CD4-positive, CD25-positive, alpha-beta regulatory T cell (primary cell): ENCODE results near the gene COA4. TPM values are rescaled to one million over a fixed set of nuclear protein-coding genes. Genes with fewer than 3 reads are reported as not detected.

Experiments
- ATAC-seq, 2 donors: fragments of 150-1000 bp; cut with Tn5 transposase; one replicate each; pipeline ENCODE4 v1.10.0; 2021; ENCODE audit warnings: low read depth in 2 of 2, moderate number of reproducible peaks in 2 of 2, moderate library complexity in 1 of 2
- DNase-seq, 3 donors: peaks; one replicate each; pipeline versions ENCODE4 v3.0.0 to v3.0.0-alpha.2; 2012 to 2022; ENCODE audit warnings: mixed read lengths in 1 of 3
- H3K27ac ChIP-seq: one replicate; pipeline ENCODE4 v1.7.0; 2013; ENCODE audit warnings: mild to moderate bottlenecking, low read length; ENCODE audit not compliant: insufficient read depth, poor library complexity, severe bottlenecking
- H3K27me3 ChIP-seq: one replicate; pipeline ENCODE4 v1.7.0; 2013; ENCODE audit warnings: low read length; ENCODE audit not compliant: control insufficient read depth, insufficient read depth
- H3K36me3 ChIP-seq: one replicate; pipeline ENCODE4 v1.7.0; 2013; ENCODE audit warnings: mild to moderate bottlenecking, low read length, moderate library complexity; ENCODE audit not compliant: control insufficient read depth, insufficient read depth
- H3K4me1 ChIP-seq: 2 replicates; pipeline ENCODE4 v1.7.0; 2013; ENCODE audit warnings: mild to moderate bottlenecking, low read length; ENCODE audit not compliant: insufficient read depth, control insufficient read depth, poor library complexity, severe bottlenecking
- H3K4me3 ChIP-seq: one replicate; pipeline ENCODE4 v1.7.0; 2013; ENCODE audit warnings: low read depth, mild to moderate bottlenecking, low read length, moderate library complexity
- H3K9me3 ChIP-seq, 2 experiments: 1 replicate in 1 of 2; 2 replicates in 1 of 2; pipeline ENCODE4 v1.7.0; 2013; ENCODE audit warnings: low read length in 2 of 2, mild to moderate bottlenecking in 1 of 2, moderate library complexity in 1 of 2; ENCODE audit not compliant: control insufficient read depth in 2 of 2
- H3K27ac Mint-ChIP-seq, 3 donors: one replicate each; pipeline ENCODE4 v1.8.0; 2020 to 2022; ENCODE audit warnings: mild to moderate bottlenecking in 3 of 3, mixed read lengths in 3 of 3, moderate library complexity in 2 of 3
- H3K27me3 Mint-ChIP-seq: one replicate; pipeline ENCODE4 v1.8.0; 2022; ENCODE audit warnings: mild to moderate bottlenecking, mixed read lengths
- H3K36me3 Mint-ChIP-seq: one replicate; pipeline ENCODE4 v1.8.0; 2020; ENCODE audit warnings: mixed read lengths
- H3K4me1 Mint-ChIP-seq, 4 donors: one replicate each; pipeline ENCODE4 v1.8.0; 2020 to 2022; ENCODE audit warnings: mixed read lengths in 4 of 4, mild to moderate bottlenecking in 1 of 4
- H3K4me3 Mint-ChIP-seq, 4 donors: one replicate each; pipeline ENCODE4 v1.8.0; 2020 to 2022; ENCODE audit warnings: mild to moderate bottlenecking in 4 of 4, mixed read lengths in 4 of 4, moderate library complexity in 3 of 4
- H3K9me3 Mint-ChIP-seq, 7 donors: one replicate each; pipeline ENCODE4 v1.8.0; 2020 to 2022; ENCODE audit warnings: mixed read lengths in 7 of 7, mild to moderate bottlenecking in 3 of 7, moderate library complexity in 2 of 7
- polyA plus RNA-seq, 4 donors: library from polyadenylated mRNA; unstranded; fragments of 300-500 nt; fragmentation: Illumina TruSeq; gene quantifications; one replicate each; pipeline ENCODE4 v1.2.3, GENCODE V29; 2021
- total RNA-seq: library from RNA; stranded (reverse); gene quantifications from one replicate; pipeline ENCODE4 v1.2.3, GENCODE V29; 2022

COA4 gene
- total and polyA plus RNA-seq, 5 donors from 2014 or later = 30.5 to 79.7 (median 65.0) TPM

DNA sequence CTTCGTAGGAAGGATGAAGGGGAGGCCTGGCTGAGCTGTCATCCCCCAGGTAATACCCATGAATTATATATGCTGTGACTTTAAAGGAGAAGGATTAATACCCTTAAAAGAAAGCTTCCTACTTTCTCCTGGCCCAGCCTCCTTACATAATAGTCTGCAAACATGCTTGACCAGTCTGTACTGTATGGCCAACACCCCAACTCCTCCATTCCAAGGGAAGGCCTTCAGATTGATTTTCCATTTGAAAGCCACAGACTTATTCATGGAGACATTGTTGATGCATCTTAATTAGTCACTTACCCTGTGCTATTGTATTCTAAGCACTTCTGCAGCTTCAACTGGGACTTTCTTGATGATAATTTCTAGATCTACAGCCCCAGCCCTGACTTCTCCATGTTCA lies 2.1 kb upstream of the COA4 start:
- Mint-ChIP-seq H3K27ac (no peak overlapping the region), H3K36me3 (peaks cover 7% of the 10 kb centered on the region), H3K27me3 (no peaks in the 10 kb centered on the region), H3K9me3 (no peaks in the 10 kb centered on the region), H3K4me1 (peaks cover 17 to 49% (median 33%) of the 10 kb centered on the region in 4 donors), H3K4me3 (peak overlapping the region in 3 of 4 donors; percentile 9 to 95 (median 58))
- no peak for ATAC-seq
- no peak for DNase-seq
- Histone ChIP-seq H3K9me3 (no peaks in the 10 kb centered on the region), H3K4me1 (peaks cover 29% of the 10 kb centered on the region), H3K27me3 (no peaks in the 10 kb centered on the region), H3K27ac (no peak overlapping the region), H3K36me3 (peaks cover 7% of the 10 kb centered on the region), H3K4me3 (no peak overlapping the region)

DNA sequence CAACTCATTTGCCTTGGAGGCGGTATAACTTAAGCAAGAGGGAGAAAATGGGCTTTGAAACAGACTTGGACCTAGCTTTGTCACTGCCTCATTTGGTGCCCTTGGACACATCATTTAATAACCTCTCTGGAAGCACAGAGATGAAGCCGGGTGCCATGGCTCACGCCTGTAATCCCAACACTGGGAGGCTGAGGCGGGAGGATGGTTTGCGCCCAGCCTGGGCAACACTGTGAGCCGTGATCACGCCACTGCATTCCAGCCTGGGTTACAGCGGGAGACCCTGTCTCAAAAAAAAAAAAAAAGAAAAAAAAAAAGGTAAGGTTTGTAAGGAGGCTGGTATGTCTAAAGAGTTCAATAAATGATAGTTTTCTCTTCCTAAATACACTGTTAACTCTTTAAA lies 806 bp downstream of the COA4 start:
- Histone ChIP-seq H3K4me1 (peaks cover 29% of the 10 kb centered on the region), H3K27ac (peak overlapping the region; percentile 87), H3K9me3 (no peaks in the 10 kb centered on the region), H3K36me3 (peaks cover 30% of the 10 kb centered on the region), H3K27me3 (no peaks in the 10 kb centered on the region), H3K4me3 (peak overlapping the region; percentile 94)
- peak overlapping the region; percentile 99 to 100 (median 99) for H3K27ac Mint-ChIP-seq
- peak overlapping the region; percentile 95 to 100 (median 98) for H3K4me3 Mint-ChIP-seq
- DNase-seq (no peak), ATAC-seq (no peak)
- no peaks in the 10 kb centered on the region for H3K9me3 Mint-ChIP-seq
- H3K4me1 Mint-ChIP-seq = peaks cover 17 to 51% (median 40%) of the 10 kb centered on the region in 4 donors
- peaks cover 8% of the 10 kb centered on the region for H3K36me3 Mint-ChIP-seq
- no peaks in the 10 kb centered on the region for H3K27me3 Mint-ChIP-seq

DNA sequence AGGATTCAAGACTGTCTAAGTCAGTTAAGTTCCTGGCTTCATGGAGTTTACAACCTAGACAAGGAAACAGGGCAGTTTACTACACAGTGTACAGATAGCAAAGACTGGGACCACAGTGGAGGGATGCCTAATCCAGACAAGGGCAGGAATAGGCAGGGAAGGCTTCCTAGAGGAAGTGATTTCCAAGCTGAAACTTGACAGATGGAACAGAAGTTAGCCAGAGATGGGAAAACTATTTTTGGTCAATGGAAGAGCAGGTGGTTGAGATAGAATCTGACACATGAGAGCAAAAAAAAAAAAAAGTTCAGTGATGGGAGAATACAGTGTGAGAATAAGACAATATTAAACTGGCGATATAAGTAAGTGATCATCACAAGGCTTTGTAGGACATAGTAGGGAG lies 1.3 kb downstream of the COA4 start:
- peaks cover 8% of the 10 kb centered on the region for H3K36me3 Mint-ChIP-seq

DNA sequence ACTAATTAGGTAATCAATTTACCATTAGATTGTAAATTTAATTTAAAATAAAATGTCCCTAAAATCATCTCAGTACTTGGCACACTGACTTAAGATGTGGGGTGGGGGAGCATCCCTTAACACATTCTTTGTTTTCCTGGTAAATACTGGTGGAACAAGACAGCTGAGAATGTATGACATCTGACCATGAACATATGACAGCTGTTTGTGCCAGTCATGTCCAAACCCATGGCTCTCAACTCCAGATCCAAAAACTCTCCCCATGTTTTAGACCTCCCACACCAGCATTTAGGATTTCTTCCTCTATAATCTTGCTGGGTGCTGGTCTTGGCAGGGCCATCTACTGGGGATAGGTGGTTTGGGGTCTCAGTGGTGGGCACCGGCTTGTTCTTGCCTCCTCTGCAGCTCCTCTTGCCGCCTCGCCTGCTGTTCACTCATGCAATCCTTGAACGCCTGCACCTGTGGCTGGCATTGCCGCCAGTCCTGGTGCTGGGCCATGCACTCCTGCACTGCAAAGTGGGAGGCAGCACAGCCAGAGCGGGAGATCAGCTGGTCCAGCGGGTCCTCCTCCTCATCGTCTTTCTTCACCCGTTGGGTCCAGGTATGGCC lies 3.8 kb downstream of the COA4 start:
- no peaks in the 10 kb centered on the region for H3K9me3 Mint-ChIP-seq
- peaks cover 8% of the 10 kb centered on the region for H3K36me3 Mint-ChIP-seq

More for the DNA sequence above, 1.3 kb downstream of the COA4 start:
- peaks cover 17 to 51% (median 40%) of the 10 kb centered on the region in 4 donors for H3K4me1 Mint-ChIP-seq
- no peak for ATAC-seq
- H3K27me3 Mint-ChIP-seq = no peaks in the 10 kb centered on the region
- DNase-seq = no peak
- Histone ChIP-seq H3K27me3 (no peaks in the 10 kb centered on the region), H3K4me1 (peaks cover 29% of the 10 kb centered on the region), H3K27ac (no peak overlapping the region), H3K36me3 (peaks cover 31% of the 10 kb centered on the region), H3K9me3 (no peaks in the 10 kb centered on the region), H3K4me3 (peak overlapping the region; percentile 94)
- peak overlapping the region; percentile 99 to 100 (median 99) for H3K27ac Mint-ChIP-seq
- peak overlapping the region; percentile 95 to 100 (median 98) for H3K4me3 Mint-ChIP-seq
- H3K9me3 Mint-ChIP-seq = no peaks in the 10 kb centered on the region

DNA sequence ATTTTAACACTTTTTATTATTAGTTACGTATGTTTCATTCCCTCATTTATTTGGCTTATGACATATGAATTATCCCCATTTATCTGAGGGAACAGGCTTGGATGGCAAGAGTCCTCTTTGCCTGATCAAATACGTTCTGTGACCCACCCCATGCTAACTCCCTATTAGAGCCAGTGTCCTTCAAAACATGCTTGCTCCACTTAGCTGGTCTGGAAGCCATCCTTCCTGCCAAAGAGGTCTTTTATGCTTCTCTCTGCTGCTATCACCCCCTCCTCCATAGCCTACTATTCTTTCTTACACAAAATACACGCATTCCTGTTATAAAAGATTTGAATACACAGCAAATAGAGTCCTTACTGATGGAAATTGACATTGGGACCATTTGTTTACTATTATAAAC lies 6.4 kb downstream of the COA4 start:
- peaks cover 36% of the 10 kb centered on the region for H3K36me3 ChIP-seq
- Mint-ChIP-seq H3K4me3 (no peak overlapping the region), H3K27me3 (no peaks in the 10 kb centered on the region), H3K9me3 (peaks cover 0 to 1% (median 0%) of the 10 kb centered on the region in 7 donors), H3K27ac (peak overlapping the region in 1 of 3 donors; percentile 35), H3K36me3 (peaks cover 10% of the 10 kb centered on the region), H3K4me1 (peaks cover 3 to 19% (median 15%) of the 10 kb centered on the region in 4 donors)
- no peaks in the 10 kb centered on the region for H3K27me3 ChIP-seq
- no peak overlapping the region for H3K4me3 ChIP-seq
- peaks cover 6% of the 10 kb centered on the region for H3K4me1 ChIP-seq
- H3K9me3 ChIP-seq = no peaks in the 10 kb centered on the region
- H3K27ac ChIP-seq = no peak overlapping the region
- no peak for DNase-seq
- ATAC-seq = no peak

More for the DNA sequence above, 3.8 kb downstream of the COA4 start:
- H3K4me3 Mint-ChIP-seq = peak overlapping the region in 2 of 4 donors; percentile 24 to 53
- H3K4me1 Mint-ChIP-seq = peaks cover 13 to 41% (median 35%) of the 10 kb centered on the region in 4 donors
- DNase-seq (no peak), ATAC-seq (no peak)
- H3K27me3 Mint-ChIP-seq = no peaks in the 10 kb centered on the region
- no peaks in the 10 kb centered on the region for H3K9me3 ChIP-seq
- no peak overlapping the region for H3K4me3 ChIP-seq
- peak overlapping the region in 2 of 3 donors; percentile 43 to 65 for H3K27ac Mint-ChIP-seq
- H3K27ac ChIP-seq = no peak overlapping the region
- peaks cover 36% of the 10 kb centered on the region for H3K36me3 ChIP-seq
- H3K27me3 ChIP-seq = no peaks in the 10 kb centered on the region
- H3K4me1 ChIP-seq = peaks cover 27% of the 10 kb centered on the region

DNA sequence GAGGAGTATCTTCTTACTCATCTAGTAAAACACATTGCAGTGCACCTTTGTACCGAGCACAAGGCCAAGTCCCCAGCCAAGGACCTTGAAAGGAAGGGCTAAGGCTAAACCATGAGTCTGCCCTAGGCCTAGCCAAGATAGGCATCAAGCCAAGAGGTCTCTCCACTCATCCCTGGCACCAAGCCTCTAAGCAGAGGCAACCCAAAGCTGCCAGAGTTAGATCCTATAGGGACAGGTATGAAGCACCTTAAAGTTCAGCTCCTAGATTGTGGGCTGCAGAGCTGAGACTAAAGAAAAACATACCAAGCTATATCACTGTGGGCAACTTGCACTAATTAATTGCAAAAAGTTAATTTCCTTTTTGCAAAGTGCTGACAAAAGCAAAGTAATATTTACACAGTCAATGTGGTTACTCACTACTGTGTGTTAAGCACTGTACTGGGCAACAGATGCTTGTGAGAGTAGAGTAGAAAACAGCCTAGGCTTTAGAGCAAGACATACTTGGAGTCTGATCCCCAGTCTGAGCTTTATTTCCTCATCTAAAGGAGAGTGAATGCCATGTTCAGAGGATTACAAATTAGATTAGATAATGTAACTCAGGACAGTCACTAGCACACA lies 7.2 kb downstream of the COA4 start:
- Histone ChIP-seq H3K4me1 (no peaks in the 10 kb centered on the region), H3K36me3 (peaks cover 41% of the 10 kb centered on the region), H3K9me3 (no peaks in the 10 kb centered on the region), H3K27ac (no peak overlapping the region), H3K4me3 (no peak overlapping the region), H3K27me3 (no peaks in the 10 kb centered on the region)
- ATAC-seq = no peak
- Mint-ChIP-seq H3K4me1 (peaks cover 0 to 11% (median 9%) of the 10 kb centered on the region in 4 donors), H3K27me3 (no peaks in the 10 kb centered on the region), H3K4me3 (no peak overlapping the region), H3K9me3 (peaks cover 0 to 1% (median 0%) of the 10 kb centered on the region in 7 donors), H3K36me3 (peaks cover 14% of the 10 kb centered on the region), H3K27ac (peak overlapping the region; percentile 31 to 92 (median 62))
- no peak for DNase-seq

DNA sequence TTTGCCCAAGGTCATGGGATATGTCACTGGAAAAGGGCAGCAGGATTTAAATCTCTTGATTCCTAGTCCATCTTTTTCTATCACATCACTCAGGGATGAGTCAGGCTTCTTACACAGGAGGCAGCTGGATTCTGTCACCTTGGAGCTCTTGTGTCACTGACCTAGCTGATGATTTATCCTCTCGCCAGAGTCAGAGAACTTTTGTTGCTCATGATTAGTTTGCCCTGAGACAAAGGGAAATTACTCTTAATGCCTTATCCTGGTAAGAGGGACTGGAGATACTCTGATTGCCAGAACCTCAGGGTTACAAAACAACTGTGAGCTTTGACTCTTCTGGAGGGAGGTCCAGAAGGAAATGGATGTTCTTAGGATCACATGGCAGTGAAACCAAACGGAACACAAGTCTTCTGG lies 10.1 kb downstream of the COA4 start:
- Histone ChIP-seq H3K27me3 (no peaks in the 10 kb centered on the region), H3K36me3 (peaks cover 34% of the 10 kb centered on the region), H3K9me3 (no peaks in the 10 kb centered on the region), H3K27ac (no peak overlapping the region), H3K4me1 (no peaks in the 10 kb centered on the region), H3K4me3 (no peak overlapping the region)
- Mint-ChIP-seq H3K4me3 (no peak overlapping the region), H3K27me3 (no peaks in the 10 kb centered on the region), H3K36me3 (peaks cover 22% of the 10 kb centered on the region), H3K9me3 (peaks cover 0 to 1% (median 0%) of the 10 kb centered on the region in 7 donors), H3K27ac (no peak overlapping the region), H3K4me1 (peaks cover 0 to 4% (median 1%) of the 10 kb centered on the region in 4 donors)
- ATAC-seq (no peak), DNase-seq (no peak)
